SK-N-SH (cell line): Measurements from ENCODE around the gene CTSH. TPM values are rescaled to one million over a fixed set of nuclear protein-coding genes. Genes with fewer than 3 reads are reported as not detected.

Experiments
- CTCF ChIA-PET: fragments of 300-600, 350-600 bp; formaldehyde crosslinking; extraction: SDS; loops from one replicate; lab custom pipeline; 2021; lab: Yijun Ruan, JAX
- POLR2A ChIA-PET: fragments of 350-600 bp; sonication (Branson Sonifier 250); formaldehyde crosslinking; extraction: SDS; loops from one replicate; lab custom pipeline; 2020; ENCODE audit warnings: antibody characterized with exemption, inconsistent platforms; lab: Yijun Ruan, JAX
- DNase-seq: peaks from one replicate; pipeline ENCODE4 v3.0.0; 2012
- H2AFZ ChIP-seq: fragments of 200-600 bp; sonication (generic); 2 replicates; pipeline ENCODE4 v1.8.1; 2016; ENCODE audit warnings: antibody characterized with exemption, mild to moderate bottlenecking, low read depth
- H3F3A ChIP-seq: fragments of 200-600 bp; sonication (generic); replicated peaks from 2 replicates; pipeline ENCODE3; 2016; ENCODE audit warnings: antibody characterized with exemption, mild to moderate bottlenecking; ENCODE audit not compliant: insufficient read depth
- H3K27ac ChIP-seq, 2 experiments: fragments of 200-500 bp in 1 of 2; fragments of 200-600 bp in 1 of 2; sonication (Bioruptor generic) in 1 of 2; sonication (generic), shearing (Covaris generic) in 1 of 2; 2 replicates each; pipeline versions ENCODE4 v1.5.1 to v1.6.1; 2014 to 2016; ENCODE audit warnings: low read depth in 2 of 2, inconsistent platforms in 1 of 2, low read length in 1 of 2, mild to moderate bottlenecking in 1 of 2, mixed read lengths in 1 of 2
- H3K27me3 ChIP-seq: fragments of 200-600 bp; sonication (generic), shearing (Covaris generic); 2 replicates; pipeline ENCODE4 v1.6.1; 2016; ENCODE audit warnings: mixed run types; ENCODE audit not compliant: insufficient read depth
- H3K36me3 ChIP-seq, 2 experiments: fragments of 200-500 bp in 1 of 2; fragments of 200-600 bp in 1 of 2; sonication (Bioruptor generic) in 1 of 2; sonication (generic) in 1 of 2; replicated peaks in 1 of 2; 2 replicates each; pipeline versions ENCODE3 to v1.5.1; 2014 to 2016; ENCODE audit warnings: low read length in 1 of 2, mild to moderate bottlenecking in 1 of 2; ENCODE audit not compliant: insufficient read depth in 2 of 2, control insufficient read depth in 1 of 2
- H3K4me1 ChIP-seq, 2 experiments: fragments of 200-500 bp in 1 of 2; fragments of 200-600 bp in 1 of 2; sonication (Bioruptor generic) in 1 of 2; sonication (generic), shearing (Covaris generic) in 1 of 2; 2 replicates each; pipeline versions ENCODE4 v1.5.1 to v1.6.1; 2014 to 2016; ENCODE audit warnings: low read depth in 1 of 2, low read length in 1 of 2, mixed run types in 1 of 2; ENCODE audit not compliant: insufficient read depth in 2 of 2, control insufficient read depth in 1 of 2
- H3K4me2 ChIP-seq: fragments of 200-600 bp; sonication (generic), shearing (Covaris generic); 2 replicates; pipeline ENCODE4 v1.6.1; 2017; ENCODE audit warnings: mixed run types
- H3K4me3 ChIP-seq, 2 experiments: fragments of 200-500 bp in 1 of 2; fragments of 200-600 bp in 1 of 2; sonication (Bioruptor generic) in 1 of 2; sonication (generic), shearing (Covaris generic) in 1 of 2; 2 replicates each; pipeline versions ENCODE4 v1.5.1 to v1.8.1; 2014 to 2016; ENCODE audit warnings: low read depth in 2 of 2, inconsistent platforms in 1 of 2, low read length in 1 of 2, mild to moderate bottlenecking in 1 of 2, mixed read lengths in 1 of 2, moderate library complexity in 1 of 2
- H3K79me2 ChIP-seq: fragments of 200-600 bp; sonication (generic); 2 replicates; pipeline ENCODE4 v1.8.1; 2017; ENCODE audit warnings: mild to moderate bottlenecking; ENCODE audit not compliant: insufficient read depth
- H3K9ac ChIP-seq: fragments of 200-600 bp; sonication (generic); 2 replicates; pipeline ENCODE4 v1.6.1; 2017; ENCODE audit warnings: mixed run types
- H3K9me2 ChIP-seq: fragments of 200-600 bp; sonication (generic); 2 replicates; pipeline ENCODE4 v1.6.1; 2017; ENCODE audit warnings: mixed run types
- H3K9me3 ChIP-seq: fragments of 200-600 bp; sonication (generic); 2 replicates; pipeline ENCODE4 v1.6.1; 2017; ENCODE audit warnings: mixed run types, mild to moderate bottlenecking, moderate library complexity
- H4K20me1 ChIP-seq: fragments of 200-600 bp; sonication (generic); 2 replicates; pipeline ENCODE4 v1.6.1; 2017; ENCODE audit warnings: mild to moderate bottlenecking, mixed run types; ENCODE audit not compliant: insufficient read depth
- CTCF ChIP-seq: fragments of 200-600 bp; sonication (generic); IDR thresholded peaks from 2 replicates; pipeline ENCODE4 v1.6.1; 2017; ENCODE audit warnings: antibody characterized with exemption, mild to moderate bottlenecking, moderate library complexity
- ELF1 ChIP-seq: IDR thresholded peaks from 2 replicates; pipeline ENCODE4 v1.4.0; 2012
- EP300 ChIP-seq, 2 experiments: IDR thresholded peaks; 2 replicates each; pipeline versions ENCODE4 v1.4.0 to v1.6.1; 2012; ENCODE audit warnings: borderline replicate concordance in 1 of 2, low read depth in 1 of 2, low read length in 1 of 2
- GABPA ChIP-seq: IDR thresholded peaks from 2 replicates; pipeline ENCODE4 v1.4.0; 2012; ENCODE audit warnings: low read depth, mild to moderate bottlenecking
- MXI1 ChIP-seq: IDR thresholded peaks from 2 replicates; pipeline ENCODE4 v1.6.1; 2012; ENCODE audit warnings: mild to moderate bottlenecking, low read depth, low read length, improper control_type of control experiment
- NFIC ChIP-seq: IDR thresholded peaks from 2 replicates; pipeline ENCODE4 v1.4.0; 2012; ENCODE audit warnings: borderline replicate concordance
- NRF1 ChIP-seq: IDR thresholded peaks from 2 replicates; pipeline ENCODE4 v1.6.1; 2012; ENCODE audit warnings: low read depth, mild to moderate bottlenecking, low read length
- PBX3 ChIP-seq: IDR thresholded peaks from 2 replicates; pipeline ENCODE4; 2012
- POLR2AphosphoS5 ChIP-seq: IDR thresholded peaks from 2 replicates; pipeline ENCODE4 v1.6.1; 2012; ENCODE audit warnings: low read depth, low read length
- RAD21 ChIP-seq: IDR thresholded peaks from 2 replicates; pipeline ENCODE4 v1.6.1; 2012; ENCODE audit warnings: mild to moderate bottlenecking, low read length
- RCOR1 ChIP-seq: fragments of 150-350 bp; IDR thresholded peaks from 2 replicates; pipeline ENCODE4 v1.6.1; 2017; ENCODE audit warnings: antibody characterized with exemption, low read length
- REST ChIP-seq: IDR thresholded peaks from 2 replicates; pipeline ENCODE4 v1.6.1; 2012; ENCODE audit warnings: mild to moderate bottlenecking, low read depth, low read length, moderate library complexity
- RFX5 ChIP-seq: IDR thresholded peaks from 2 replicates; pipeline ENCODE4 v1.6.1; 2012; ENCODE audit warnings: mild to moderate bottlenecking, improper control_type of control experiment, low read length
- SMC3 ChIP-seq: IDR thresholded peaks from 2 replicates; pipeline ENCODE4 v1.6.1; 2012; ENCODE audit warnings: low read depth, low read length, improper control_type of control experiment
- USF1 ChIP-seq: IDR thresholded peaks from 2 replicates; pipeline ENCODE4 v1.4.0; 2012; ENCODE audit warnings: low read depth, borderline replicate concordance
- ZBTB33 ChIP-seq: IDR thresholded peaks from 2 replicates; pipeline ENCODE4 v1.4.0; 2012; ENCODE audit warnings: low read depth, borderline replicate concordance
- WGBS: methylation state at CpG from one replicate; pipeline ENCODE4 v1.1.6; 2017; ENCODE audit warnings: low lambda C conversion rate; 5-methylcytosine and 5-hydroxymethylcytosine counted together
- polyA plus RNA-seq, 3 experiments: library from polyadenylated mRNA; depleted of rRNA; stranded (reverse); fragments of >200 nt; gene quantifications; 2 replicates each; pipeline ENCODE4 v1.2.3, GENCODE V29; 2012

The CTSH gene
- polyA plus RNA-seq, 1 of the 3 experiments (the other 2 are of a cell fraction): 22.7 TPM

GRCh38 chr15:78944202-78944625 lies 632 bp downstream of the CTSH start:
- Histone ChIP-seq H3K79me2 (no peaks in the 10 kb centered on the region), H3K4me3 (peak overlapping the region; percentile 49 to 62), H3K4me2 (peak overlapping the region; percentile 95), H3K9me2 (no peaks in the 10 kb centered on the region), H3F3A (no peaks in the 10 kb centered on the region), H4K20me1 (no peaks in the 10 kb centered on the region), H2AFZ (peak overlapping the region; percentile 95; the same call in 1 of the 2 replicates), H3K9me3 (no peaks in the 10 kb centered on the region), H3K27me3 (no peaks in the 10 kb centered on the region), H3K9ac (peak overlapping the region; percentile 51; the same call in 1 of the 2 replicates), H3K36me3 (no peaks in the 10 kb centered on the region), H3K27ac (no peak overlapping the region), H3K4me1 (peaks cover 0 to 11% of the 10 kb centered on the region in 2 experiments; a peak in 1 of 4 replicates)
- no peak for DNase-seq
- ChIA-PET CTCF (interaction anchor here (0.9 to 1.9 kb wide), 5 partner anchors 9 to 240 kb away, joined by 3 to 5 read pairs (median 3); no protein-coding TSS in a partner anchor), POLR2A (interaction anchor here (0.9 kb wide), 1 partner anchor 35 kb away, joined by 3 read pairs; no protein-coding TSS in a partner anchor)
- TF ChIP-seq PBX3: no peak
- TF ChIP-seq GABPA: no peak
- no peak for TF ChIP-seq ZBTB33
- 41% methylated on average over 6 of the region's 12 CpGs for WGBS

- H3K9me3 ChIP-seq: no peaks in the 10 kb centered on the region
- no peak overlapping the region for H3K4me2 ChIP-seq
- H3K27ac ChIP-seq: no peak overlapping the region
- H2AFZ ChIP-seq: no peak overlapping the region
- H4K20me1 ChIP-seq: no peaks in the 10 kb centered on the region
- H3K9me2 ChIP-seq: no peaks in the 10 kb centered on the region
- no peak for DNase-seq
- H3K36me3 ChIP-seq: no peaks in the 10 kb centered on the region
- WGBS: 85% methylated on average over 7 of the region's 7 CpGs
- H3K9ac ChIP-seq: no peak overlapping the region
- H3F3A ChIP-seq: no peaks in the 10 kb centered on the region
- ChIA-PET CTCF (interaction anchor here (1.0 to 1.9 kb wide), 3 partner anchors 8 to 36 kb away, joined by 3 to 5 read pairs (median 3); no protein-coding TSS in a partner anchor), POLR2A (no interaction called here)
- no peaks in the 10 kb centered on the region for H3K27me3 ChIP-seq
- no peak overlapping the region for H3K4me3 ChIP-seq
- H3K4me1 ChIP-seq: peaks cover 0 to 11% of the 10 kb centered on the region in 2 experiments; a peak in 1 of 4 replicates
- TF ChIP-seq POLR2AphosphoS5 (no peak), SMC3 (no peak), NFIC (no peak), EP300 (IDR thresholded peaks at IDR 0.05; ENCODE audit: borderline replicate concordance in 1 of 2, low read depth in 1 of 2, low read length in 1 of 2) (no peak), RAD21 (no peak), USF1 (no peak), REST (no peak), NRF1 (no peak), ELF1 (no peak), MXI1 (no peak), RFX5 (no peak), RCOR1 (no peak), CTCF (no peak)
- no peaks in the 10 kb centered on the region for H3K79me2 ChIP-seq
Observed at GRCh38 chr15:78943692-78944091, 1.2 kb downstream of the CTSH start.
